Measurements from ENCODE around the gene ZNF280D. TPM values are rescaled to one million over a fixed set of nuclear protein-coding genes. Genes with fewer than 3 reads are reported as not detected.
A peak's percentile ranks its signal among the peaks of the same experiment; 100 is the strongest.
"Not testable (repeated sequence)": the region's sequence is repeated elsewhere in the genome, so short reads cannot be mapped to it uniquely, and the experiment has no call there.

Gene ZNF280D
- polyA plus RNA-seq, 1 donor: 36.9 TPM

DNA sequence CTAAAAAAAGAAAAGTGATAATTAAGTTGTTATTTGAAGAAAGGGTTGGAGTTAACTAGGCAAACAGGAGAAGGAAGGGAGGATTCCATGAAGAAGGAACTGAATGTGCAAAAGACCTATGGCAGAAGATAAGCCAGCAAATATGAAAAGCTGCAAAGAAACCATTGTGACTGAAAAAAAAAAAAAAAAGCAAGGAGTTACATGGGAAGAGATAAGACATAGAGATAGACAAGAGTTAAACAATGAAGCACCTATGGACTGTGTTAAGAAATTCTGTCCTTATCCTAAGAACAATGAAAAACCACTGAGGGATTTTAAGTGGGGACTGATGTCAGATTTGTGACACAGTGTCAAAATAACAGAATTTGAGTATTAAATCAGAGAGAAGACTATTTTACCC, 17.0 kb downstream of the ZNF280D start:
- no peak for DNase-seq

- DNase-seq: no peak
These were observed 18.1 kb downstream of the ZNF280D start for GRCh38 chr15:56715220-56715619.

- not testable (repeated sequence) for DNase-seq
These were observed 23.8 kb downstream of the ZNF280D start for GRCh38 chr15:56709502-56709901.

DNA sequence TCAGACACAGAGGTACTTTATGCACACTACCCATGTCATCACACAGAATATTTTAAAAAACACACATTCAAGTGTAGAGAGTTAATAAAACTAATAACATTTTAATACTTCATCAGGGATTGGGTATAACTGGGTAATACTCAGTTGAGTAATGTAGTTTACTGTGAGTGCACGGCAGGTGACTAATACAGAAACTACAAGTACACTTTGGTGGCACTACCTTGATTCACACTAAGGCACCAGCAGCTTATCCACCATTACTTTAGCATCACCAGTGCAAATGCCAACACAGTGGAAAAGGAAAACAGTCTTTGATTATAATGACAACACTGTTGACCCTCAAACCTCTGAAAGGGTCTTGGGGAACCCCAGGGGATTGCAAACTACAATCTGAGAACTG, 33.6 kb downstream of the ZNF280D start:
- no peak for DNase-seq

- DNase-seq: no peak
These were observed 35.0 kb downstream of the ZNF280D start for GRCh38 chr15:56698270-56698669.

DNA sequence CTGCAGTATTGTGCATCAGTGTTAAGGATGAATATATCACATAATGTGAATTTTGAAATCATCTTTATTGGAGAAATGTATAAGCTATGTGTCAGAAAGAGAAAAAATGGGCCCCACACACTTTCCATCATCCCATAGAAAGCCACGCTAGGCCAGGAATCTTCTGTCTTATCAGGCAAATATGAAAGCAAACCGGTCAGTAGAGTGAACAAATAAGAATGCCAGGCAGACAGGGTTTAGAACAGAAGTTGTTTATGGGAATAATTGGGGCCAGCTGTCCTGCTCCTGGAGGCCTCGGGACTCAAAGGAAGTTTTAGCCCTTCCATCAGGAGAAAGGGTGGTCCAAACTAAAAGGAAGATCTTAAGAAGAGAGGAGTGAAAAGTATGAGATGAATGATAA, 39.5 kb downstream of the ZNF280D start:
- DNase-seq: no peak

DNA sequence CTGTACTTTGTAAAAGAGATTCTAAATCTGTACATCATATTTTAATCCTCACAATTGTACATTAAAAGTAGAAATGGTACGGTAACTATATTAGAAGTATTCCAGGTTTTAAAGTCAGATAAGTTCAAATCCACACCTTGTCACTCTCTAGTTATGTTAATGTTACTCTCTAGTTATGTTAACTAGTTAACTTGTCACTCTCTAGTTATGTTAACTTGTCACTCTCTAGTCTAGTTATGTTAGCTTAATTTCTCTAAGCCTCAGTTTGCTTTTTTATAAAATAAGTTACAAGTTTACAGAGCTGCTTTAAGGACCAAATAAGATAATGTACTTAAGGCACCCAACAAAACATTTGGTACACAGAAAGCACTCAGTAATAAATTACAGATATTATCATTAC, 42.6 kb downstream of the ZNF280D start:
- no peak for DNase-seq

GRCh38 chr15:56683908-56684307, 49.4 kb downstream of the ZNF280D start:
- no peak for DNase-seq

DNA sequence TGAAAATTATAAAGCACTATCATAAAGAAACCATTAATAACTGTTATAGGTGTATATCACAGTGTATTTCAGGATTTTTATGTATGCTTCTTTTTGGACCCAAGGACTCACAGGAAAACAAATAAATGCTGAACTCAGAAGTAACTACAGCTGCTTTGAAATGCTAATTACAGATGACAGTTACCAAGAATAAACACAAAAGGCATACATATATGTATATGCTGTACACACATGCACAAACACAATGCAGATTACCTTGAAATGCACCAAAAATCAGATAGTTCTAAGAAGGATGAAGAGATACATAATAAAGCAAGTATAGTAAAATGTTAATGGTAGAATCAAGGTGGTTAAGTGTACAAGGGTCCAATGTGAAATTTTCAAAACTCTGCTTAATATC, 52.2 kb downstream of the ZNF280D start:
- no peak for DNase-seq

- no peak for DNase-seq
These were observed 54.1 kb downstream of the ZNF280D start for GRCh38 chr15:56679225-56679624.

GRCh38 chr15:56678571-56678970, 54.7 kb downstream of the ZNF280D start:
- no peak for DNase-seq

DNA sequence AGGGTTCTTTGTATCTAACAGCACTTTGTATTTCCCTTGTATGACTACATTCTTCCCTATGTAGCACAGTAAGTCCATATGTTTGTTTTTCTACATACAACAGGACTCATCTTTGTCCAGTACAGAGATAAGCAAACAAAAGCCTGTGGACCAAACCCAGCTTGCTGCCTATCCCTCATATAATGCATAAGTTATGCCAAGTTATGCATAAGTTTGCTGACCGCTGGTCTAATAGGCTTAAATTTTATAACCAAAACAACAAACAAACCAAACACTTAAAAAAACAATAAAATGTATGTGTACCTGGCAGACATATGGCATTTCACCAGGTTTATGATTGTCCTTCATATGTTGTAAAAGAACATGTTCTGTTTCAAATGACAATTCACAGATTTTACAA, 56.0 kb downstream of the ZNF280D start:
- DNase-seq: no peak

GRCh38 chr15:56675930-56676329, 57.4 kb downstream of the ZNF280D start:
- DNase-seq: no peak

- no peak for DNase-seq
These were observed 58.5 kb downstream of the ZNF280D start for GRCh38 chr15:56674857-56675256.

DNA sequence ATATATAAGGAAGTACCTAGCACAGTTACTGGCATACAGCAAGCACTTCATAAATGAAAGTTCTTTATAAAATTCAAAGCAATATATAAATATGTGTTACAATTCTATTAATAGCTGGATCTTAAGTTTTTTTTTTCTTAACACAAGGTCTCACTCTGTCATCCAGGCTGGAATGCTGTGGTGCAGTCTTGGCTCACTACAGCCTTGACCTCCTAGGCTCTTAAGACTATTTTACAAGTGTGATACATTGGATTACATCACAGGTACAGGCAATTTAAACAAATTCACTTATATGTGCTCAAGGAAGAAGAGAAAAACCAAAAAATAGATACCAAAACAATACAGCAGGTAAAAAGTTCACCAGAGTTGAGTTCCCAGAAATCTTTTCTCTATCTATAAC, 60.6 kb downstream of the ZNF280D start:
- no peak for DNase-seq

DNA sequence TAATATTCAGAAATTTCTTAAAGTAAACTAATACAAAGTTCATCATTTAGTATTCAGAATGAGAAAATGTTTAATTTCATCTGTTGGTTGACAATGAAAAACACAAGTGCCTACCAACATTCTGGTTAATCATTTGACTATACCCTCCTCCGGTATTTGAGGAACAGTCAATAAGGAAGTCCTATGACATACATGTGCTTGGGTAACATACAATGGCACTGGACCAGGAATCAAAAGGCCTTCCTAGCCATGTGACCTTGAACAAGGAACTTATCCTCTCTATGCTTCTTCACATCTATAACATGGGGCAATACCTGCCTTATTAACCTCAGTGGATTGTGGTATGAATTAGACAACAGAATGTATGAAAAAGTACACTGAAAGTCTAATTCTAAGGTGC, 65.8 kb downstream of the ZNF280D start:
- no peak for DNase-seq

DNA sequence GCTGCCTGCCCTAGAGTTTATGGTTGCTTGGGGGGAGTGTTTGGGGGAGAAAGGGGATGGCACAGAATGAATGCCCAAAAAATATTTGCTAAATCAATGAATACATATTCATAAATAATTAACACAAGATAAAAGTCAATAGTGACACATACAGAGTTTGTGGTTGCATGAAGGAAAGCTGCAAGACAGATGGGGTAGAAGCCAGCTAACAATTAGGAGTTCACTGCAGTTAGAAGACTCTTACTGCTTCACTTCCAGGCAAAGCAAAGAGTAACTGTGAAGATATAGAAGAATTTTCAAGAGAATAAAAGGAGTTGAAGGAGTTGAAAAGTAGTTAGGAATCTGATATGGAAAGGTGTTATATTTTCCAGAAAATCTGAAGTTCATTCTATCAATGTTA, 72.4 kb downstream of the ZNF280D start:
- no peak for DNase-seq

GRCh38 chr15:56659197-56659596, 74.1 kb downstream of the ZNF280D start:
- DNase-seq: no peak

- no peak for DNase-seq
These were observed 78.7 kb downstream of the ZNF280D start for GRCh38 chr15:56654624-56655023.

DNA sequence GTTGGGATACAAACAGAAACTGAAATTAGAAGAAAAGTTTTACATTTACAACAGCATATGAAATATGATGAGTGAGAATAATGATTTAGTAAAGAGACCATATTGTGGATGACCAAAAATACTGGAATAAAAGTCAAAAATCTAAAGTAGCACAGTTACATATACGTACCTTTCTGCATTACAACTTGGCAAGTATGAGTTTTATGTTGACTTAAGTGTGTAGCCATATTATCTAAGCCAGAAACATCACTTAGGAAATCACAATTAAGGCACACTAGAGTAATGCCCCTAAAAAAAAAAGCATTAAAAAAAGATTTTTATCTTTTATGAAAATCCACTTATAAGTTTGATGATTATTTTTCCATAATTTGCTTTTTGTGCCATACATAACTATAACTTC, 79.1 kb downstream of the ZNF280D start:
- DNase-seq: no peak

DNA sequence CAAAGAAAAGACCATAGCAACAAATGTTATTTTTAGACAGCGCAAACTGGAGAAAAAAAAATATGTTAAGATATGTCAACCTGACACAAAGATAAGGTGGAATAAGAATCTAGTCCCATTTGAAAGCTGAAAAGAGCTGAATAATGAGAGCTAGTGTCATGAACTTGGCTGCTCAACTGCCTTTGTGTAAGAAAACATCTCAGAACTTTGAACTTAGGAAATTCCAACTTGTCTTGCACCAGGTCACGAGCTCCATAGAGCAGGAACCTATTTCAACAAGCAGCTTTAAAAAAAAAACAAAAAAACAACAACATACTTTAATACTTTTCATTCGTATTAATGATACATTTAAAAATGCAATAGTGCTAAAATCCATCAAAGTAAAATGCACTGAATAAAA, 79.5 kb downstream of the ZNF280D start:
- DNase-seq: no peak

DNA sequence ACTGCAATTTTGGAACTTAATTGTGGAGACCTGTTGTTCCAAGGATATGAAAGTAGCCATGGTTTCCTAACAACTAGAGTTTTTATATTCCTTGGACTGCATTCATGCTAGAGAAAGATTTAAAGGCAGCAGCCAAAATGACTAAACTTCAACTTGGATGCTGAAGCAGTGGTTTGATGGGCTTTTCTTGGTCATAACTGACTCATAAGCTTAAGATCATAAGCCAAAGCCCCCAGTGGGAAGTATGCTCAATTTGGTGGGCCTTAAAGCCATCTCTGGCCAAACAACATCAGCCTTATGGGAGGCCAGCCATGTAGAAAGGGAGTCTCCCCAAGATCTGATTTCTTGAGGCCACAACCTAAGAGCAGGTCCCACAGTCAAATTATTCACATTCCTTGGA, 80.2 kb downstream of the ZNF280D start:
- peak; percentile 38 for DNase-seq

GRCh38 chr15:56648311-56648710, 85.0 kb downstream of the ZNF280D start:
- DNase-seq: no peak

- no peak for DNase-seq
These were observed 92.8 kb downstream of the ZNF280D start for GRCh38 chr15:56640549-56640948.

DNA sequence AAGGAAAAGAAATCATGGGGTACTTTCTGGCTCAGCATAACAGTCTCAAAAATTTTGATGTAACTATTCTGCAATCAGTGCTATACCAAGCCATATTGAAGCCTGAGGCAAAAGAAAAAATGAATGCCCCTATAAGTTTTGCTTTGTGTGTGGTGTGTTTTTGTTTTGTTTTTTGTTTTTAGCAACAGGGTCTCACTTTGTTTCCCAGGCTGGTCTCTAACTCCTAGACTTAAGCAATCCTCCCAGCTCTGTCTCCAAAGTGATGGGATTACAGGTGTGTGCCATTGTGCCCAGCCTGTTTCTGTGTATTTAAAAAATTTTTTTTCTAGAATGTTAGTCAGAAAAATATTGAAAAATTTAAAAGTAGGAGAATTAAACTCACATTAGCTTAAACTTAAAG, 93.2 kb downstream of the ZNF280D start:
- DNase-seq: no peak

DNA sequence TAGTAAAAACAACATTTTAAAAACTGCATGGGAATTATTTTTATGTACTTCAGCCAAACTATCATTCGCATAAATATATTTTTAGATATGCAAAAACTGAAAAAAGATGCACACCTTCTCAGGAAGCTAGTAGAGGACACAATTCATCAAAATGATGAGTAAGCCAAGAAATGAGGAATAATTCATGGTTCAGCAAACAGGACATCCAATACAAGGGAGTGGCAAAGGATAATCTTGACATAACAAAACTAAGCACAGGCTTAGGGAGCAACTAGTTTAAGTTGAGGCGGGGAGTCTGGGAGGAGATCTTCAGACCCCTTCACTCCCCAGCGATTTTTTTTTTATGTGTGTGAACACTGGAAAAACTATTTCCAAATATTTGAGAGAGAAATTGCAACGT, 93.7 kb downstream of the ZNF280D start:
- DNase-seq: no peak
